Right lobe of liver (tissue), 4 donors: ENCODE data around the gene FTO.

ENCODE experiments used
- POLR2A ChIP-seq: fragments of 450-650 bp; IDR thresholded peaks from one replicate; pipeline ENCODE4 v1.6.1; 2017; ENCODE audit warnings: antibody characterized with exemption, mild to moderate bottlenecking
- TF ChIP-seq, protein P1 (sequence below), 4 donors: fragments of 200-600 bp in 3 of 4; fragments of 450-650 bp in 1 of 4; IDR thresholded peaks; one replicate each; pipeline versions ENCODE4 v1.5.1 to v1.8.0; 2016 to 2022; ENCODE audit warnings: antibody characterized with exemption in 4 of 4, mild to moderate bottlenecking in 2 of 4
- donor health status: DM: no; HTN: no; CAD: no.
- donor health status: DM: no; HTN: no; CAD: no.
- donor health status: DM: no; HTN: yes; CAD: no.

DNA sequence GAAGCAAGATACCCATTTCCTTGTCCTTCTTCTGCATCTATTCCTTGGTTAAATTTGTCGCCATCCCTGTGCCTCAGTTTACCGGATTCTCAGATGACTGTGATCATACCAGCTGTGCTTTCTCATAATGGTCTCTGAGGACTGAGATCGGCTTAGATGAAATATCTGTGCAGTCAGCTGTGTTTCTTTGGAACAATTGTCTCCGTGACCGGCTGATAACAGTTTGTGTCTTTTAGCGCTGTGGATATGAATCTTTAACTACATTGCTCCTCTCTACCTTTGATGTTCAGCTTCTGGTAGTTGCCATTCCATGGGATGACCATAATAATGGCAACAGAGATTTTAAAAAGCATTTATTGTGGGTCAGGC lies 473 bp downstream of the FTO start:
- TF ChIP-seq POLR2A, result no peak
- TF ChIP-seq, protein P1, sequence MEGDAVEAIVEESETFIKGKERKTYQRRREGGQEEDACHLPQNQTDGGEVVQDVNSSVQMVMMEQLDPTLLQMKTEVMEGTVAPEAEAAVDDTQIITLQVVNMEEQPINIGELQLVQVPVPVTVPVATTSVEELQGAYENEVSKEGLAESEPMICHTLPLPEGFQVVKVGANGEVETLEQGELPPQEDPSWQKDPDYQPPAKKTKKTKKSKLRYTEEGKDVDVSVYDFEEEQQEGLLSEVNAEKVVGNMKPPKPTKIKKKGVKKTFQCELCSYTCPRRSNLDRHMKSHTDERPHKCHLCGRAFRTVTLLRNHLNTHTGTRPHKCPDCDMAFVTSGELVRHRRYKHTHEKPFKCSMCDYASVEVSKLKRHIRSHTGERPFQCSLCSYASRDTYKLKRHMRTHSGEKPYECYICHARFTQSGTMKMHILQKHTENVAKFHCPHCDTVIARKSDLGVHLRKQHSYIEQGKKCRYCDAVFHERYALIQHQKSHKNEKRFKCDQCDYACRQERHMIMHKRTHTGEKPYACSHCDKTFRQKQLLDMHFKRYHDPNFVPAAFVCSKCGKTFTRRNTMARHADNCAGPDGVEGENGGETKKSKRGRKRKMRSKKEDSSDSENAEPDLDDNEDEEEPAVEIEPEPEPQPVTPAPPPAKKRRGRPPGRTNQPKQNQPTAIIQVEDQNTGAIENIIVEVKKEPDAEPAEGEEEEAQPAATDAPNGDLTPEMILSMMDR (IDR thresholded peaks at IDR 0.05), result no peak
